T-helper 17 cell (primary cell): ENCODE data around the gene CFAP54. TPM values are rescaled to one million over a fixed set of nuclear protein-coding genes. Genes with fewer than 3 reads are reported as not detected.
"Not testable (repeated sequence)": the region's sequence is repeated elsewhere in the genome, so short reads cannot be mapped to it uniquely, and the experiment has no call there.

ENCODE experiments used
- ATAC-seq: fragments of 150-1000 bp; cut with Tn5 transposase; 2 replicates; pipeline ENCODE4 v1.10.0; 2021; ENCODE audit warnings: mild to moderate bottlenecking, moderate library complexity
- DNase-seq, 3 donors: peaks; one replicate each; pipeline versions ENCODE4 v3.0.0 to v3.0.0-alpha.2; 2020 to 2021
- H3K9me3 ChIP-seq: one replicate; pipeline ENCODE4 v1.7.0; 2013; ENCODE audit warnings: low read length, mild to moderate bottlenecking; ENCODE audit not compliant: control insufficient read depth, poor library complexity, severe bottlenecking
- H3K27ac Mint-ChIP-seq: one replicate; pipeline ENCODE4 v1.8.0; 2022; ENCODE audit warnings: mild to moderate bottlenecking, moderate library complexity, mixed read lengths
- H3K27me3 Mint-ChIP-seq: one replicate; pipeline ENCODE4 v1.8.0; 2022; ENCODE audit warnings: mixed read lengths
- H3K36me3 Mint-ChIP-seq: one replicate; pipeline ENCODE4 v1.8.0; 2022; ENCODE audit warnings: low read depth, mixed read lengths
- H3K4me1 Mint-ChIP-seq: one replicate; pipeline ENCODE4 v1.8.0; 2022; ENCODE audit warnings: mild to moderate bottlenecking, mixed read lengths
- H3K4me3 Mint-ChIP-seq: one replicate; pipeline ENCODE4 v1.8.0; 2022; ENCODE audit warnings: mild to moderate bottlenecking, moderate library complexity, mixed read lengths
- total RNA-seq, 4 donors: library from RNA in 2 of 4; stranded (reverse) in 2 of 4; gene quantifications; one replicate each; pipeline ENCODE4 v1.2.3 and lab custom pipeline; 2022 to 2026

The CFAP54 gene
- total RNA-seq, 2 donors from 2014 or later, result 1.2 to 1.3 TPM

DNA sequence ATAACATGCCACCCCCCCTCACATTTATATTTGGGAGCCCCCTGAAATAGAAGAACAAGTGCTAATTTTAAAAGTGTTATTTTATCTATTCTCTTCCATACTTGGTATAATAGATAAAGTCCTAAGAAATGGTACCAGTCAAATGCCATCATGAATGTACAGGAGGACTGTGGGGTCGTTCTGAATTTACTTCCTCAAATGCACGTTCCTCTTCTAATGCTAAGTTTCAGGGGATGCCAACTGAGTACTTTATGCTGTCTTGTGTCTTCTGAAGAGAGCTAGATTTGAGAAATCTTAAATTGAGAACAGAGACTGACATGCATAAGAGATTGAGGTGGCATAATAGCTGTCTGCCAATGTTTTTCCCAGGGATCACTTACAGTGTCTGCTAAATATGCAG is 59.0 kb downstream of the CFAP54 start:
- H3K4me3 Mint-ChIP-seq, result no peak overlapping the region
- no peaks in the 10 kb centered on the region for H3K4me1 Mint-ChIP-seq
- ATAC-seq, result no peak
- no peaks in the 10 kb centered on the region for H3K9me3 ChIP-seq
- DNase-seq, result no peak
- H3K27ac Mint-ChIP-seq, result no peak overlapping the region
- H3K27me3 Mint-ChIP-seq, result peaks cover 27% of the 10 kb centered on the region
- H3K36me3 Mint-ChIP-seq, result peaks cover 2% of the 10 kb centered on the region

DNA sequence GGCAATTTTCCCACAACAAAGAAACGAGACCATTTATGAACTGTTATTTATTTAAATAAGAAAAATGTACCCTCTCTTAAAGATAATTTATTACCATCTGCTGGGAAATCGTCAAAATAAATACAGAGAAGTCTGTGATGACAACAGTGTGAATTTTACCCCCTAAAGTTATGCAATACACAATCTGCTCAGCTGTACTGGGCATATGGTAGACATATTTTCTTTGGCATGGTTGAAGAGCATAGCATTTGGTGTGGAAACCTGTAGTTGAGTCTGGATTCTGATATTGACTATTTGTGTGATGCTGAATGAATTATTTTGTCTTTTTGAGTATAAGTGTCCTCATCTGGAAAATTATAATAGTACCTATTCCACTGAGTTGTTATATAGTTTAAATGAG is 60.0 kb downstream of the CFAP54 start:
- Mint-ChIP-seq H3K4me1 (no peaks in the 10 kb centered on the region), H3K27me3 (peaks cover 27% of the 10 kb centered on the region), H3K4me3 (no peak overlapping the region), H3K27ac (no peak overlapping the region), H3K36me3 (peaks cover 2% of the 10 kb centered on the region)
- no peak for ATAC-seq
- no peak for DNase-seq
- no peaks in the 10 kb centered on the region for H3K9me3 ChIP-seq

DNA sequence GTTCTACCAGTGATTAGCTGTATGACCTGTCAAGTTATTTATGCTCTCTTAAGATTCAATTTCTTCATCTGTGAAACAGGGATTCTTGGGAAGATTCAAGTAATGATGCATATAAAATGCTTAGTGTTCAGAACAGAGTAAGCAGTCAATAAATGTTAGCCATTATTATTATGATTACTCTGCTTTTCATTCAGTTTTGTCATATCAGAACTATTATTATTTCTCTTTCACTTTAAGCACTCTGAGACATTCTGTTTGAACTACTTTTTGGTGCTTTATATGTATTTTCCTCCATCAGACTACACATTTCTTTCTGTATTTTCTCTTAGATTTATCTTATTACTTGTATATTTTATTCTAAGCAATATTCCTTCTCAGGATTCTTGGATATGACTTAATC is 81.2 kb downstream of the CFAP54 start:
- Mint-ChIP-seq H3K27ac (peak overlapping the region; percentile 41), H3K36me3 (peaks cover 4% of the 10 kb centered on the region), H3K27me3 (peaks cover 24% of the 10 kb centered on the region), H3K4me3 (no peak overlapping the region), H3K4me1 (peaks cover 21% of the 10 kb centered on the region)
- no peak for DNase-seq
- no peaks in the 10 kb centered on the region for H3K9me3 ChIP-seq
- no peak for ATAC-seq

DNA sequence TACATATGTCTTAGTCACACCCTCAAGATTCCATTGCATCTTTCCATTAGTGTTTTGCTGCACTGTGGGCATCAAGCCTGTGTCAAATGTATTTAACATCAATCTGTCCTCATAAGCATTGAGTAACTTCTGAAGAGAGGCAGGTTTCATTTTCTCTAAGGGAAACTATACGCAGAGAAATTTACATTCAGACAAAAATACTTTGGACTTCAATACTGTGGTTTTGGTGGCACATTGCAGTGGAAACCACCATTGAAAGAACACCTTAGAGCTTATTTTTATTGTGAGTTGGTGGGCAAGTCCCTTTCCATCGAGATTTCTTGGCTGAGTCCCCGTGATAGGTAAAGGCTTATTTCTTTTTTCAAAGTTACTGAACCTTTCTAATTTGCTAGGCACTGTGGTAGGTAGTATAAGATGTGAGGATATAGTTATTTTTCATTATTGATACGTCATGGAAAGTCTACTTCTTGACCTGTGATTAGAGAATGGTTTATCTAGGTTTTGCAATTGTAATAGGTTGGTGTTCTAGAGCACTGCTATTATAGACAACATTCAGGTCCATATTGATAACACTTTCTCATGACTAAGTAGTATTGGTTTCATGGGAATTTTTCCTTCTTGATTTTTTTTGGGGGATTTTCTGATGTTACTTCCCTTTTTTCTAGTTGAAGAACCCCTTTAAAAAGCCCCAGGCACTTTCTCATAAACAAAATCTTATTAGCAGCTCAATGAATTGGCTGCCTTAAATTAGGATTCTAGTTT is 81.9 kb downstream of the CFAP54 start:
- H3K27me3 Mint-ChIP-seq, result peaks cover 17% of the 10 kb centered on the region
- peaks cover 2% of the 10 kb centered on the region for H3K36me3 Mint-ChIP-seq
- ATAC-seq (peak; percentile 73), DNase-seq (no peak)
- H3K4me3 Mint-ChIP-seq, result no peak overlapping the region
- H3K9me3 ChIP-seq, result no peaks in the 10 kb centered on the region
- H3K27ac Mint-ChIP-seq, result peak overlapping the region; percentile 41
- H3K4me1 Mint-ChIP-seq, result peaks cover 21% of the 10 kb centered on the region

DNA sequence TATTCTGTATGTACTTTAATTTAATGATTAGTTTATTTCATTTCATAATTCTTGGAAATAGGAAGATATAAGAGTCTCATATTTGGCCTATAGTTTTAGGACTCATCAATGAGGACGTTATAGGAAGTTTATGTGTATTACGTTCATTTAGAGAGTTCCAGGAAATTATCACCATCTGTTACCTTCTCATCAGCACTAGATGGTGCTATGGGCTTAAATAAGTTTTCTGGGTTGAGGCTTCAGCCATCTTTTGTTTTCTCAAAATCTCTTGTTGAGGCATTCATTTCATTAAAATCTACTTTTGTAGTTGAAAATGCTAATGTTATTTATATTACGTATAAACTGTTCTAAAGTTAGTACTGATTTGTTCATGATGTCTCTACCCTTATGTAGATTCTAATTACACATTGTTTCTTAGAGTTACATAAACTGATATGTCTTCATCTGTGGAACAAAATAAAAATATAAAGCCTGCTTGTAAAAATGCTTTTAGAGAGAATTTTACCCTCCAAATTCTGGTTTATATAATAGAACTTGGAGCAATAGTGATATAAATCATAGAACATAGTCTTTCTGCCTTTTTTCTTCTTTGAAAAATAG is 89.2 kb downstream of the CFAP54 start:
- H3K9me3 ChIP-seq, result no peaks in the 10 kb centered on the region
- no peaks in the 10 kb centered on the region for H3K27me3 Mint-ChIP-seq
- no peak overlapping the region for H3K27ac Mint-ChIP-seq
- no peak overlapping the region for H3K4me3 Mint-ChIP-seq
- peaks cover under 1% of the 10 kb centered on the region for H3K4me1 Mint-ChIP-seq
- ATAC-seq, result peak; percentile 79
- no peaks in the 10 kb centered on the region for H3K36me3 Mint-ChIP-seq
- DNase-seq, result no peak

DNA sequence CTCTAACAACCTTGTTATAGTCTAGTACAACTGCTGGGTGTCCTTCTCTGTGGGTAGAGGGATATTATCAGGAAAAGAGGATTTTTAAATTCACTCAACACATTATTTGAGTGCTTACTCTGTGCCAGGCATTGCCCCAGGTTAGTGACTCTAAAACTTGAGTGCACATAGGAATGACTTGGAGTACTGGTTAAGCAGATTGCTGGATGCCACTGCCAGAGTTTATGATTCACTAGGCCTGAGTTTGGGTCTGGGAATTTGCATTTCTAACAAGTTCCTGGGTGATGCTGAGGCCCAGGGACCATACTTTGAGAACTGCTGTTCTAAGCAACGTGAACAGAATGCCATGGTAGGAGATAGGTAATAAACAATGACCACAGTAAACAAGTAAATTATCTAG is 96.6 kb downstream of the CFAP54 start:
- Mint-ChIP-seq H3K27ac (no peak overlapping the region), H3K4me1 (peaks cover 2% of the 10 kb centered on the region), H3K27me3 (peaks cover 23% of the 10 kb centered on the region), H3K4me3 (no peak overlapping the region), H3K36me3 (no peaks in the 10 kb centered on the region)
- DNase-seq (no peak), ATAC-seq (no peak)
- no peaks in the 10 kb centered on the region for H3K9me3 ChIP-seq

DNA sequence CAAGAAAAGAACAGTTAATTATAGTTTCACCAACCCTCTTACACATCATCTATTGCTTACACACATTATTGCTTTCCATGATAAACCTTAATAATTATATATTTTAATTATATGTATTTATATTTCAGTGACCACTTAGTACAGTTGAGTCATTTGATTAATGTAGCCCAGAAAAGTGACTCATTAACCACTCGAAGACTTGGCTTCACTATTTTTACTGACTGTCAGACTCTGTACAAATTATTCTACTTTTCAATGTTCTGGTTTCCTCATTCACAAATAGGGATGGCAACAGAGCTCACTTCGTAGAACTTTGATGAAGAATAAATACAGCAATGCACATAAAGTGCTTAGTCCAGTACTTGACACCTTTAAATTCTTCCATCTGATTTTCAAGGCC is 98.3 kb downstream of the CFAP54 start:
- Mint-ChIP-seq H3K4me1 (peaks cover 2% of the 10 kb centered on the region), H3K4me3 (no peak overlapping the region), H3K27ac (no peak overlapping the region), H3K27me3 (peaks cover 25% of the 10 kb centered on the region), H3K36me3 (peaks cover 3% of the 10 kb centered on the region)
- no peak for DNase-seq
- ATAC-seq, result no peak
- H3K9me3 ChIP-seq, result no peaks in the 10 kb centered on the region

DNA sequence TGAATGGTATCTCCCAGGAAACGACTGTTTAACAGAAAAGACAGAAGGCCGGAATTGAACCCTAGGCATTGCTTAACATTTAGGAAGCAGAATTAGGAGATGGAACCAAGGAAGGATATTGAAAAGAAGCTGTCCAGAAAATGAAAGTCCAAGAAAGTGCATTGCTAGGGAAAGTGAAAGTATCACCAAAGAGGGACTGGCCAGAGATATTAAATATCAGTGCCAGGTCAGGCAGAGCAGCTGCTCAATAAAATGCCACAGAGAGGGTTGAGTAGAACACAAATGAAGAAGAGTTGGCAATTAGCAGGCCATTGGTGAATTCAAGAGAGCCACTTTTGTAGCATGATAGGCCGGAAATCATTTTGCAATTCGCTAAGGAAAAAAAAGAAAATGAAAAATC is 101.6 kb downstream of the CFAP54 start:
- DNase-seq (no peak), ATAC-seq (no peak)
- H3K4me1 Mint-ChIP-seq, result no peaks in the 10 kb centered on the region
- peaks cover 38% of the 10 kb centered on the region for H3K27me3 Mint-ChIP-seq
- no peak overlapping the region for H3K4me3 Mint-ChIP-seq
- H3K36me3 Mint-ChIP-seq, result peaks cover 3% of the 10 kb centered on the region
- no peaks in the 10 kb centered on the region for H3K9me3 ChIP-seq
- H3K27ac Mint-ChIP-seq, result no peak overlapping the region

DNA sequence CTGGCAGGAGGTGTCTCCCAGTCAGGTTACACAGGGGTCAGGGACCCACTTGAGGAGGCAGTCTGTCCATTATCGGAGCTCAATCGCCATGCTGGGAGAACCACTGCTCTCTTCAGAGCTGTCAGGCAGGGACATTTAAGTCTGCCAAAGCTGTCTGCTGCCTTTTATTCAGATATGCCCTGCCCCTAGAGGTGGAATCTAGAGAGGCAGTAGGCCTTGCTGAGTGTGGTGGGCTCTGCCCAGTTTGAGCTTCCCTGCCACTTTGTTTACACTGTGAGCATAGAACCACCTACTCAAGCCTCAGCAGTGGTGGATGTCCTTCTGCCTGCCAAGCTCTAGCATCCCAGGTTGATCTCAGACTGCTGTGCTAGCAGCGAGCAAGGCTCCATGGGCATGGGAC is 115.0 kb downstream of the CFAP54 start:
- not testable (repeated sequence) for H3K9me3 ChIP-seq, ATAC-seq, H3K27ac Mint-ChIP-seq, H3K36me3 Mint-ChIP-seq, H3K4me1 Mint-ChIP-seq, DNase-seq, H3K4me3 Mint-ChIP-seq
- H3K27me3 Mint-ChIP-seq, result peaks cover 51% of the 10 kb centered on the region

DNA sequence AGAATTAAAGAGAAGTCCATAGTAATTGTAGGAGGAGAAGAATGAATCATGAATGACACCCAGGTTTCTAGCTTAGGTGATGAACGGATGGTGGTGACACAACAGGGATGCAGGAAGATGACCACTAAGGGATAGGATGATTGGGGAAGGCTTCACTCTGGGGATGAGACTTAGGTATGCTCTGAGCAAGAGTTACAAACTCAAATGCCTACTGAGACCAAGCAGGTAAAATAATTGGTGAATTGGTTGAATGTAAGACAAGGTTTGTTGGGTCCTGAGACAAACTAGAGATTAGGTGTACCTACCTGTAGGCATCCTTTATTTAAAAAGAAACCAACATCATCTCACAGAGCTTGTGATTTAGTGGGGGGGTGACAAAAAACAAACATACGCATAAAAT is 116.3 kb downstream of the CFAP54 start:
- DNase-seq, result no peak
- Mint-ChIP-seq H3K36me3 (peaks cover 2% of the 10 kb centered on the region), H3K4me3 (no peak overlapping the region), H3K4me1 (no peaks in the 10 kb centered on the region), H3K27me3 (peaks cover 51% of the 10 kb centered on the region), H3K27ac (no peak overlapping the region)
- H3K9me3 ChIP-seq, result no peaks in the 10 kb centered on the region
- no peak for ATAC-seq

DNA sequence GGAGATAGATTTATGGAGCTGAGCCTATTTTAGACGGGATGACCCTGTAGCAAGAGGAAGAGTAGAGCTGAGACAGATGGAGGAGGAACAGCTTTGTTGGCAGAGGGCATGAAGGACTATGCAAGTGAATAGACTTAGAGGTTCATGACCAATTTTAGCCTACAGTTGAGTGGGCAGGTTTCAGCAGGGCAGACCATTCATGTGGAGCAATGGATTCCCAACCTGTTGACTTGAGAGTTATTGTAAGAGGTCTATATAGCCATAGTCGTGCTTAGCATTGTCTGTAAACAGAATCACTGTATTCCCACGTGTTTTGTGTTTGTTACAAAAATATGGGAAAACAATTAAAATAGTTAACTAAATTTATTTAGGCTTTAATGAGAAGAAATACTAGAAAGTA is 116.8 kb downstream of the CFAP54 start:
- Mint-ChIP-seq H3K27me3 (peaks cover 51% of the 10 kb centered on the region), H3K4me1 (no peaks in the 10 kb centered on the region), H3K27ac (no peak overlapping the region), H3K4me3 (no peak overlapping the region), H3K36me3 (peaks cover 2% of the 10 kb centered on the region)
- no peak for ATAC-seq
- DNase-seq, result no peak
- no peaks in the 10 kb centered on the region for H3K9me3 ChIP-seq

DNA sequence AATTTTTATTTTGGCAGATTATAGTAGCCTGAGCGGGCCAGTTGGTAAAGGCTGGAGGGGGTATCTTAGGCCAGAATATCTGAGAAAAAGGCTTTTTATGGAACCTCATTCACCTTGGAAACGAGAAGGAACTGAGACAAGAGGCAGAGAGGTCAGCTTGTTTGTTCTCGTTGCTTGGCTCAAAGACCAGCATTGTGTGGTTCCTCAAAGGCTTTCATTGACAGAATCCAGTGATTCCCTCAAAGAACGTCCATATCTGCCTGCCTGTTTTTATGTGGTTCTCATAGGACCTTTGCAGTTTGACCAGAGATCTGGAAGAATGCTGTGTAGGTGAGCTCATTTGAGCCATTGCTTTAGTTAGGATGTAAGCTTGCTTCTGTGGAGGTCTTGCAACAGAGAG is 117.3 kb downstream of the CFAP54 start:
- H3K36me3 Mint-ChIP-seq, result peaks cover 2% of the 10 kb centered on the region
- no peak overlapping the region for H3K27ac Mint-ChIP-seq
- H3K4me3 Mint-ChIP-seq, result no peak overlapping the region
- no peaks in the 10 kb centered on the region for H3K9me3 ChIP-seq
- DNase-seq (no peak), ATAC-seq (no peak)
- H3K4me1 Mint-ChIP-seq, result no peaks in the 10 kb centered on the region
- peaks cover 51% of the 10 kb centered on the region for H3K27me3 Mint-ChIP-seq

DNA sequence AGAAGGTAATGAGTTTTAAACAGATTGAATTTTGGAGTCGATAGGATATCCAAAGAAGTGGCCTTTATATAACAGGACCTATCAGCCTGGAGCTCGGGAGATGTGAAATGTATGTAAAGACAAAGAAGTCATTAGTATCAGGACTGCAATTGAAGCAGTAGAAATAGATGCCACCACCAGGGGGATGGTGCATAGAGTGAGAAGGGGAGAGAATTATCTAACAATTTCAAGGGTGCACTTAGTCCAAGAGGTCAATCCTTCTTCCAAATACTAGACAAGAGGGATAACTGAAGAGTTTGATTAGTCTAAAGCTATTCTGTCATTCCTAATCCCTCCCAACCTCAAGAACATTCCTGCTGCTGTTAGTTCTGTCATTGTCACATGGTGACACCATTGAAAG is 127.8 kb downstream of the CFAP54 start:
- Mint-ChIP-seq H3K36me3 (no peaks in the 10 kb centered on the region), H3K27ac (no peak overlapping the region), H3K27me3 (peaks cover 9% of the 10 kb centered on the region), H3K4me1 (peaks cover 4% of the 10 kb centered on the region), H3K4me3 (no peak overlapping the region)
- no peak for ATAC-seq
- DNase-seq, result no peak
- H3K9me3 ChIP-seq, result no peaks in the 10 kb centered on the region

DNA sequence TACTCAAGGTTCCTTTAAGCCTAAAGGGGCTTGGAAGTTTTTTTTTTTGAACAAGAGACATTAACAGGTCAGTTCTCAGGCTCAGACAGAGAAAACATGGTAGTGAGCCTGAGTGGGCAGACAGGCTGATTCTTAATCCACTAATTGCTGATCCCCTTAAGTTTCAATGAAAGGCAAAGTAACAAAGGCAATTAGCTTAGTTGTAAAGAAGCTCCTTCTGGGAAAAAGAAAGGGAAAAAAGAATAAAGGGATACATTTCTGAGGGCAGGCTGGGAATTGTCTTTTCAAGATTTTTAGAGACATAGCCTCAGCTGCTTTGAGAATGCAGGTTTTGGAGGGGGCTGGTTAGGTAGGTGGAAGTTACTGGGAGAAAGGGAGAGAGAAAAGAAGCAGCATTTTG is 133.8 kb downstream of the CFAP54 start:
- Mint-ChIP-seq H3K4me3 (no peak overlapping the region), H3K27me3 (peaks cover 9% of the 10 kb centered on the region), H3K36me3 (no peaks in the 10 kb centered on the region), H3K4me1 (peaks cover 2% of the 10 kb centered on the region), H3K27ac (no peak overlapping the region)
- no peak for ATAC-seq
- DNase-seq, result no peak
- no peaks in the 10 kb centered on the region for H3K9me3 ChIP-seq
